ENCODE results near the gene IGF2R.
"Not testable (repeated sequence)": the region's sequence is repeated elsewhere in the genome, so short reads cannot be mapped to it uniquely, and the experiment has no call there.

The IGF2R gene

GRCh38 chr6:160078883-160079685 lies 110.2 kb downstream of the IGF2R start:
- in situ Hi-C loops (cut with HindIII; ENCODE audit: low pct_ligation_motif_present, low pct_unique_long_range_greater_than_20kb, low sequenced_read_pairs): no loop called here
- DNase-seq: no peak

GRCh38 chr6:160079686-160080043 lies 110.8 kb downstream of the IGF2R start:
- in situ Hi-C loops (cut with HindIII; ENCODE audit: low pct_ligation_motif_present, low pct_unique_long_range_greater_than_20kb, low sequenced_read_pairs): no loop called here
- no peak for DNase-seq

GRCh38 chr6:160080097-160080496 lies 111.2 kb downstream of the IGF2R start:
- DNase-seq: no peak
- in situ Hi-C loops (cut with HindIII; ENCODE audit: low pct_ligation_motif_present, low pct_unique_long_range_greater_than_20kb, low sequenced_read_pairs): no loop called here

GRCh38 chr6:160081398-160081797 lies 112.5 kb downstream of the IGF2R start:
- DNase-seq: no peak
- in situ Hi-C loops (cut with HindIII; ENCODE audit: low pct_ligation_motif_present, low pct_unique_long_range_greater_than_20kb, low sequenced_read_pairs): no loop called here

- DNase-seq: no peak
- in situ Hi-C loops (cut with HindIII; ENCODE audit: low pct_ligation_motif_present, low pct_unique_long_range_greater_than_20kb, low sequenced_read_pairs): no loop called here
Measured at GRCh38 chr6:160082627-160083026, 113.7 kb downstream of the IGF2R start.

- no peak for DNase-seq
- in situ Hi-C loops (cut with HindIII; ENCODE audit: low pct_ligation_motif_present, low pct_unique_long_range_greater_than_20kb, low sequenced_read_pairs): no loop called here
Measured at GRCh38 chr6:160084198-160084776, 115.4 kb downstream of the IGF2R start.

GRCh38 chr6:160085226-160085625 lies 116.3 kb downstream of the IGF2R start:
- in situ Hi-C loops (cut with HindIII; ENCODE audit: low pct_ligation_motif_present, low pct_unique_long_range_greater_than_20kb, low sequenced_read_pairs): no loop called here

GRCh38 chr6:160085713-160086505 lies 117.0 kb downstream of the IGF2R start:
- in situ Hi-C loops (cut with HindIII; ENCODE audit: low pct_ligation_motif_present, low pct_unique_long_range_greater_than_20kb, low sequenced_read_pairs): no loop called here

More at GRCh38 chr6:160085226-160085625, 116.3 kb downstream of the IGF2R start:
- no peak for DNase-seq

GRCh38 chr6:160086754-160087153 lies 117.9 kb downstream of the IGF2R start:
- DNase-seq: no peak
- in situ Hi-C loops (cut with HindIII; ENCODE audit: low pct_ligation_motif_present, low pct_unique_long_range_greater_than_20kb, low sequenced_read_pairs): no loop called here

More at GRCh38 chr6:160085713-160086505, 117.0 kb downstream of the IGF2R start:
- no peak for DNase-seq

GRCh38 chr6:160088069-160088783 lies 119.3 kb downstream of the IGF2R start:
- peak; percentile 44 for DNase-seq
- in situ Hi-C loops (cut with HindIII; ENCODE audit: low pct_ligation_motif_present, low pct_unique_long_range_greater_than_20kb, low sequenced_read_pairs): no loop called here

- no peak for DNase-seq
- in situ Hi-C loops (cut with HindIII; ENCODE audit: low pct_ligation_motif_present, low pct_unique_long_range_greater_than_20kb, low sequenced_read_pairs): no loop called here
Measured at GRCh38 chr6:160088784-160089533, 120.1 kb downstream of the IGF2R start.

GRCh38 chr6:160089534-160089897 lies 120.6 kb downstream of the IGF2R start:
- in situ Hi-C loops (cut with HindIII; ENCODE audit: low pct_ligation_motif_present, low pct_unique_long_range_greater_than_20kb, low sequenced_read_pairs): no loop called here
- DNase-seq: no peak

- in situ Hi-C loops (cut with HindIII; ENCODE audit: low pct_ligation_motif_present, low pct_unique_long_range_greater_than_20kb, low sequenced_read_pairs); DNase-seq: not testable (repeated sequence)
Measured at GRCh38 chr6:160090442-160091239, 121.8 kb downstream of the IGF2R start.

GRCh38 chr6:160092176-160092575 lies 123.3 kb downstream of the IGF2R start:
- in situ Hi-C loops (cut with HindIII; ENCODE audit: low pct_ligation_motif_present, low pct_unique_long_range_greater_than_20kb, low sequenced_read_pairs): not testable (repeated sequence)

GRCh38 chr6:160092602-160093001 lies 123.7 kb downstream of the IGF2R start:
- in situ Hi-C loops (cut with HindIII; ENCODE audit: low pct_ligation_motif_present, low pct_unique_long_range_greater_than_20kb, low sequenced_read_pairs): no loop called here

More at GRCh38 chr6:160092176-160092575, 123.3 kb downstream of the IGF2R start:
- DNase-seq: not testable (repeated sequence)

GRCh38 chr6:160093061-160093460 lies 124.2 kb downstream of the IGF2R start:
- in situ Hi-C loops (cut with HindIII; ENCODE audit: low pct_ligation_motif_present, low pct_unique_long_range_greater_than_20kb, low sequenced_read_pairs): no loop called here
- no peak for DNase-seq

More at GRCh38 chr6:160092602-160093001, 123.7 kb downstream of the IGF2R start:
- no peak for DNase-seq

GRCh38 chr6:160093946-160094345 lies 125.1 kb downstream of the IGF2R start:
- DNase-seq: no peak
- in situ Hi-C loops (cut with HindIII; ENCODE audit: low pct_ligation_motif_present, low pct_unique_long_range_greater_than_20kb, low sequenced_read_pairs): no loop called here

All from ACHN (cell line).